Stimulated activated naive CD8-positive, alpha-beta T cell treated with anti-CD3 and anti-CD28 coated beads, Interleukin-15, Interleukin-2, amounts not matched to agents 100 U/mL and 50 U/mL, for 24 hours (primary cell): ENCODE results near the gene OPN1MW.
"Not testable (repeated sequence)": the region's sequence is repeated elsewhere in the genome, so short reads cannot be mapped to it uniquely, and the experiment has no call there.

Source experiments
- ATAC-seq: fragments of 150-1000 bp; cut with Tn5 transposase; one replicate; pipeline ENCODE4 v1.10.0; 2021
- DNase-seq: peaks from one replicate; pipeline ENCODE4 v3.0.0; 2021

The OPN1MW gene

DNA sequence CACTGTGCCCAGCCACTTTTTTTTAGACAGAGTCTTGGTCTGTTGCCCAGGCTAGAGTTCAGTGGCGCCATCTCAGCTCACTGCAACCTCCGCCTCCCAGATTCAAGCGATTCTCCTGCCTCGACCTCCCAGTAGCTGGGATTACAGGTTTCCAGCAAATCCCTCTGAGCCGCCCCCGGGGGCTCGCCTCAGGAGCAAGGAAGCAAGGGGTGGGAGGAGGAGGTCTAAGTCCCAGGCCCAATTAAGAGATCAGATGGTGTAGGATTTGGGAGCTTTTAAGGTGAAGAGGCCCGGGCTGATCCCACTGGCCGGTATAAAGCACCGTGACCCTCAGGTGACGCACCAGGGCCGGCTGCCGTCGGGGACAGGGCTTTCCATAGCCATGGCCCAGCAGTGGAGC lies at the start of gene OPN1MW:
OPN1MW (plus strand) TSS at position 301 of the 400 bp plus-strand sequence; CDS start at position 383, 82 bp downstream.
- DNase-seq, ATAC-seq: not testable (repeated sequence)

GRCh38 chrX:154135458-154136229 lies 46.8 kb upstream of the OPN1MW start:
- DNase-seq (no peak), ATAC-seq (peak; percentile 64)

- ATAC-seq, result peak; percentile 81
Measured at GRCh38 chrX:154136627-154137161, 45.7 kb upstream of the OPN1MW start.

DNA sequence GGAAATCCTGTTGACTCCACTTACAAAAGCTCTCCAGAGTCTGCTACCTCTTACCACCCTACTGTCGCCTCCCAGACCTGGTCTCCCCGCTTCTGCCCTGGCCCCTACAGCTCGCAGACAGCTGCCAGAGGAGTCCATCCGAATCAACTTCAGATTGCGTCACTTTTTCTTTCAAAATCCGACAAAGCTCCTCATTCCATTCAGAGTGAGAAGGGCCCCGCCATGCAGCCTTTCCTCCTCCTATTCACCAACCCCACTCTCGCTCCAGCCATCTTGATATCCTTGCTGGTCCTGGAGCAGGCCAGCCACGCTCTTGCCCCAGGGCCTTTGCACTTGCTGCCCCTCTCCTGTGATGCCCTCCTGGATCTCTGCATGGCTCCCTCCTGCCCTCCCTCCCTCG lies 43.5 kb upstream of the OPN1MW start:
- no peak for DNase-seq
- no peak for ATAC-seq

More at GRCh38 chrX:154136627-154137161, 45.7 kb upstream of the OPN1MW start:
- peak; percentile 81 for DNase-seq

- no peak for ATAC-seq
- DNase-seq, result no peak
Measured at GRCh38 chrX:154140206-154140605, 42.2 kb upstream of the OPN1MW start.

- no peak for ATAC-seq
- DNase-seq, result no peak
Measured at GRCh38 chrX:154140742-154141141, 41.7 kb upstream of the OPN1MW start.

GRCh38 chrX:154142386-154142785 lies 40.0 kb upstream of the OPN1MW start:
- no peak for ATAC-seq
- DNase-seq, result no peak

GRCh38 chrX:154142950-154143745 lies 39.2 kb upstream of the OPN1MW start:
- ATAC-seq, result no peak
- DNase-seq, result no peak

- not testable (repeated sequence) for DNase-seq, ATAC-seq
Measured at GRCh38 chrX:154144010-154144409, 38.4 kb upstream of the OPN1MW start, which contains the start of gene OPN1LW. TSS of gene OPN1LW (plus strand) at chrX:154144243. CDS start at chrX:154144284, 41 bp downstream.

- not testable (repeated sequence) for ATAC-seq
Measured at GRCh38 chrX:154151030-154151429, 31.4 kb upstream of the OPN1MW start.

DNA sequence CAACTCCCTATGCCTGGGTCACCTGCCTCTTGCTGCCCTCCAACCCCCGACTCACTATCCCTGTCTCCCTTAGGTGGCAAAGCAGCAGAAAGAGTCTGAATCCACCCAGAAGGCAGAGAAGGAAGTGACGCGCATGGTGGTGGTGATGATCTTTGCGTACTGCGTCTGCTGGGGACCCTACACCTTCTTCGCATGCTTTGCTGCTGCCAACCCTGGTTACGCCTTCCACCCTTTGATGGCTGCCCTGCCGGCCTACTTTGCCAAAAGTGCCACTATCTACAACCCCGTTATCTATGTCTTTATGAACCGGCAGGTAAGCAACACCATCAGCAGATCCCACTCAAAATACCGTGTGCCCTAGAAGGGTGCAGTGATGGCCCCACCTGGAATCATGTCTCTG lies 26.2 kb upstream of the OPN1MW start:
- not testable (repeated sequence) for DNase-seq, ATAC-seq

More at GRCh38 chrX:154151030-154151429, 31.4 kb upstream of the OPN1MW start:
- not testable (repeated sequence) for DNase-seq

GRCh38 chrX:154157207-154157606 lies 25.2 kb upstream of the OPN1MW start:
- ATAC-seq, DNase-seq: not testable (repeated sequence)

- not testable (repeated sequence) for ATAC-seq, DNase-seq
Measured at GRCh38 chrX:154159345-154159744, 23.1 kb upstream of the OPN1MW start.

DNA sequence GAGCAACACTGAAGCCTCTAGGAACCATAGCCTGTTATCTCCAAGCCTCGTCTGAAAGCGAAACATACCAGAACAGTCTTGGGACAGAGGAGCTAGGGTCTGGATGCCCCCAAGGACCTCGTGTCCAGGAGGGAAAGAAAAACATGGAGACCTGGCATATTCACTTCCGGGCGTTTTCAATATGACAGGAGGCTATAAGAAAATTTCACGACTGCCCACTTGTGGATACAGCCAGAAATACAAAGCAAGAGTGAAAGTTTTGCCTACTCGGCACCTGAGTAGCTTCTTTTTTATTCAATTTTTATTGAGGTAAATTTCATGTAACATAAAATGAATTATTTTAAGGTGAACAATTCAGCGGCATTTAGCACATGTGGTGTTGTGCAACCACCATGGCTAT lies 17.5 kb upstream of the OPN1MW start:
- not testable (repeated sequence) for DNase-seq, ATAC-seq

DNA sequence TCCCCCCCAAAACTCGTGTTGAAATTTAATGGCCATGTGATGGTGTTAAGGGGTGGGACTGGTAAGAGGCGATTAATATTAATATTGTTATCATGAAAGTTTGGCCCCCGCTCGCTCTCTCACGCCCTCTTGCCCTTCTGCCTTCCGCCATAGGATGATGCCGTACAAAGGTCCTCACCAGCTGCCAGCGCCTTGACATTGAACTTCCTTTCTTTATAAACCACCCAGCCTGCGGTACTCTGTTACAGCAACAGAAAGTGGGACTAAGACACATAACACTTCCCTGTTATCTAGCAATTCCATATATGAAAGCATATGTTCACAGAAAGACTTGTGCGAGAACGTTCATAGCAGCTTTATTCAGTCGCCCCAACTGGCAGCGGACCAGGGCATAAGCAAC lies 14.0 kb upstream of the OPN1MW start:
- not testable (repeated sequence) for ATAC-seq, DNase-seq

GRCh38 chrX:154172535-154172943 lies 9.9 kb upstream of the OPN1MW start:
- not testable (repeated sequence) for DNase-seq
- ATAC-seq, result peak; percentile 99

- not testable (repeated sequence) for ATAC-seq, DNase-seq
Measured at GRCh38 chrX:154174356-154174755, 8.0 kb upstream of the OPN1MW start.

GRCh38 chrX:154183794-154184193 lies 1.4 kb downstream of the OPN1MW start:
- ATAC-seq, DNase-seq: not testable (repeated sequence)

- ATAC-seq, DNase-seq: not testable (repeated sequence)
Measured at GRCh38 chrX:154192846-154193245, 10.4 kb downstream of the OPN1MW start.

- not testable (repeated sequence) for ATAC-seq, DNase-seq
Measured at GRCh38 chrX:154194316-154194715, 11.9 kb downstream of the OPN1MW start.

GRCh38 chrX:154196466-154196865 lies 14.1 kb downstream of the OPN1MW start:
- DNase-seq, ATAC-seq: not testable (repeated sequence)
